HG03439 (cell line): ENCODE results near the gene SEZ6L.

Experiments used
- ATAC-seq: cut with Tn5 transposase; IDR thresholded peaks from one replicate; pipeline ENCODE4 v1.9.1; 2021; ENCODE audit warnings: mild to moderate bottlenecking, moderate library complexity; ENCODE audit not compliant: unreplicated experiment

The SEZ6L gene

GRCh38 chr22:26291940-26292666 lies 122.8 kb downstream of the SEZ6L start:
- no peak for ATAC-seq

- ATAC-seq, result no peak
Observed at GRCh38 chr22:26292667-26292995, 123.4 kb downstream of the SEZ6L start.

GRCh38 chr22:26295563-26296126 lies 126.4 kb downstream of the SEZ6L start:
- ATAC-seq, result no peak

GRCh38 chr22:26298605-26299310 lies 129.5 kb downstream of the SEZ6L start:
- ATAC-seq, result no peak

GRCh38 chr22:26302726-26303125 lies 133.5 kb downstream of the SEZ6L start:
- ATAC-seq, result no peak

- ATAC-seq, result no peak
Observed at GRCh38 chr22:26303475-26303874, 134.2 kb downstream of the SEZ6L start.

DNA sequence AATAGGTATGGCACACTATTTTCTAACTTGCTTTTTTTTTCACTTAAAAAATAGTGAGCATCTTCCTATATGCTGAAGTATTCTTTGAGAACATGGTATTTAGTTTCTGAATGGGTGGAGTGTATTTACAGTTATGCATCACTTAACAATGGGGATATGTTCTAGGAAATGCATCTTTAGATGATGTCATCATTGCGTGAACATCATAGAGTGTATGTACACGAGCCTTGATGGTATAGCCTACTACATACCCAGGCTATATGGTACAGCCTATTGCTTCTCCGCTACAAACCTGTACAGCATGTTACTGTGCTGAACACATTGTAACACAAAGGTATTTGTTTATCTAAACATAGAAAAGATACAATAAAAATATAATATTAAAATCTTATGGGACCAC lies 135.5 kb downstream of the SEZ6L start:
- no peak for ATAC-seq

GRCh38 chr22:26308467-26308866 lies 139.2 kb downstream of the SEZ6L start:
- no peak for ATAC-seq

- ATAC-seq, result no peak
Observed at GRCh38 chr22:26310616-26311015, 141.4 kb downstream of the SEZ6L start.

DNA sequence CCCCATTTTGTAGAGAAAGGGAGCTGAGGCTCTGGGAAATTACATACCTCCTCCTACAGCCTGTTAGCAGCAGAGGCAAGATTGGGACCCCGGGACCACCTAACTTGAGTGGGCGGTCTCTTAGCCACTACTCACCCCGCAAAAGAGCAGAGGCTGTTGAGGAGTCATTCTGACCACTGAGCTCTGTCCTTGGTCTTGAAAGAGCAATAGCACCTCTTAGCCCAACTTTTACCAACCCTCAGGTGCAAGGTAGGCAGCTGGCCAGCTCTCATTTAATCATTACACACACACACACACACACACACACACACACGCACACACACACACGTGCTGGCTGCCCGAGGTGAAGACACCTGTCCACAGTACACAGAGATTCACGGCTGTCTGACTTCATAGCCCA lies 144.0 kb downstream of the SEZ6L start:
- ATAC-seq, result no peak

DNA sequence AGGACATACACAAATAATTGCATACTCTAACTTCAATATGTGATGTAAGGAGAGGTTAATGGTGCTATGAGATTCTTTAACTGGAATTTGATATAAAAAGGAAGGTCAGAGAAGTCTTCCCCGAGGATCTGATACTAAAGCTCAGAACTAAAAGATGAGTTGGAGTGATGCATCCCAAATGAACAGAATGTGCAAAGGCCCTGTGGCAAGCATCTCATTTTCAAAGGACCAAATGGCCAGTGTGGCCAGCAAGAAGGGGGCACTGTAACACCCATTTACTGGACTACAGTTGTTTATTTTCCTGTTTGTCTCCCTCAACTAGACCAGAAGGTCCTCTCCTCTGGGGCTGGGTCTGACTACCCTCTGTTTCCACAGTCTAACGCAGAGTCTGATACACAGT lies 144.9 kb downstream of the SEZ6L start:
- no peak for ATAC-seq

DNA sequence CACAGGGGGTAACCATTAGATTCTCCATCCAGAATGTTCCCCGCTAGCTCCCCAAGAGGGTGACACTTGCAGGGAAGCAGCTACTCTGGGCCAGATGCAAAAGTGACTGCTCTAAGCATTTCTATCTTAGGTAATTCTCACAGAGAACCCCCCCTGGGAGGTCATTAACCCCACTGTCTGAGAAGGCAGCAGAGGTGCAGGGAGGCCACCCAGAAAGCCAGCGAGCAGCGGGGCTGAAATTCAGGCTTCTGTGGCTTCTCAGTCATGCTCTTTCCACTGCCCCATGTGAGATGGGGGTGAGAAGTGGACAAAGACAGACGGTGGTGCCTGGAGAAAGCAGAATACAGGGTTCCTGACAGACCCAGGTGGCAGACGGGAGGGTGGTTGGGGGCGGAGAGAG lies 145.4 kb downstream of the SEZ6L start:
- no peak for ATAC-seq

- ATAC-seq, result no peak
Observed at GRCh38 chr22:26316732-26317285, 147.5 kb downstream of the SEZ6L start.

- ATAC-seq, result no peak
Observed at GRCh38 chr22:26318975-26319374, 149.7 kb downstream of the SEZ6L start.

DNA sequence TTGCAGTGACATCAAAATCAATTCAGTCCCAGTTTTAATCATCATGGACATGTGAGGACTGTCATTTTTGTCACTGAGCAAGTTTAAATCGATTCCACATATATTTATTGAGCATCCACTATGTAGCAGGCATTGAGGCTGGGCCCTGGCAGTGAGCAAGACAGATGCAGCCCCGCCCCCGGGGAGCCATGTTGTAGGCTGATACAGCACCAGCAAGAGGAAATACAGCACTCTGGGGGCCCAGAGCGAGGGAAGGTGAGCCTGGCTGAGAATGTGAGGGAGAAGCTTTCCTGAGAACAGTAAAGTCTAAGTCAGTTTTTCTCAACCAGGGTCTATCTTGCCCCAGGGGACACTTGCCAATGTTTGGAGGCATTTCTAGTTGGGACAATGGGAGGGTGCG lies 151.2 kb downstream of the SEZ6L start:
- no peak for ATAC-seq

- ATAC-seq, result no peak
Observed at GRCh38 chr22:26321469-26321913, 152.2 kb downstream of the SEZ6L start.

- no peak for ATAC-seq
Observed at GRCh38 chr22:26322179-26322905, 153.1 kb downstream of the SEZ6L start.

GRCh38 chr22:26323013-26323412 lies 153.8 kb downstream of the SEZ6L start:
- no peak for ATAC-seq

DNA sequence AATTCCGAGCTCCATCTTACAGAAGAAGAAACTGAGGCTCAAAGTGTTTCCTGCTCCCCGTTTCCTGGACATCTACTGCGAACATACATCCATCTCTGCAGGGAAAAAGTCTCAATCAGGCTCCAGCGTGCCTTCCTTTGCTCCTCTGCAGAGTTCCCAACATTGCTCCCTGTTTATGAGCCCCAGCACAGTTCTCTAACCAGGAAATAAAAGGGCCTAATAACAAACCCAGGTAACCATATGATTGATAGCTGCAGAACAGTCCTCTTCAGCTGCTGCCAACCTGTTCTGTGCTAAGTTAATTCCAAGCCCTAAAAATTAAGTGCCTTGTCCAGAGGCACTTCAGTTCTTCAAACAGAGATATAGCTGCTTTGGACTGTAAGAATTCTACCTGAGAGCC lies 154.9 kb downstream of the SEZ6L start:
- ATAC-seq, result no peak

GRCh38 chr22:26325641-26326040 lies 156.4 kb downstream of the SEZ6L start:
- ATAC-seq, result no peak

DNA sequence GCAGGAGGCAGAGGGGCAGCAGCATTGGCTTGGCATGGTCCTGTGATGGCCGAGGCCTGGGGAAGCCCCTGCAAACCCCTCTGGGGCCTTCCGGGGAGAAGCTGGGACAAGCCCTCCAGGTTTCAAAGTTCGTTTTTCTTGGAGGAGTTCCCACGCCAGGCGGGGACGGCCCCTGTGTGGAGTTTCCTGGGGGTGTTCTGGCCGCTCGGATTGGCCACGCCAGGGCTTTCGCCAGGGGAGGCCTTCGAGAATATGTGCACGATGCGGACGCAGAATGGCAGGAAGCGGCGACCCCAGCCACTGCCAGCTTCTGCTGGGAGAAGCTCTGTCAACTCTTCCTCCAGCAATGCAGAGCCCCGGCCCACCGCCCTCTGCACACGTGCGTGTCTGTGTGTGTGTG lies 157.5 kb downstream of the SEZ6L start:
- no peak for ATAC-seq
